Measurements from ENCODE around the gene ATP4B. TPM values are rescaled to one million over a fixed set of nuclear protein-coding genes. Genes with fewer than 3 reads are reported as not detected.

Gene ATP4B
- total RNA-seq (2021; ENCODE audit: unreplicated experiment) (not detected), Bru-seq, nascent RNA (not detected), BruChase-seq, experiment 1, labeled RNA remaining after a 6-hour chase (not detected), BruChase-seq, experiment 2, labeled RNA remaining after a 2-hour chase (not detected)
- not detected in 2 replicates for polyA plus RNA-seq (2012)
- long read RNA-seq, result 0 reads

GRCh38 chr13:113657851-113658741, at the start of gene ATP4B:
ATP4B (minus strand) TSS chr13:113658198; CDS start chr13:113658144, 54 bp downstream.
- ChIA-PET RAD21 (ENCODE audit: low non-redundant PET in 1 of 2, low total read pairs in 2 of 2, uncharacterized antibody in 2 of 2, unreplicated experiment in 2 of 2) (no interaction called here), POLR2A (no interaction called here), CTCF (no interaction called here)
- no peaks in the 10 kb centered on the region for H4K20me1 ChIP-seq (ENCODE audit: insufficient read depth)
- intact Hi-C loops (cut with micrococcal nuclease), result no loop called here
- no peaks in the 10 kb centered on the region for H3K4me1 ChIP-seq (ENCODE audit: control insufficient read depth in 1 of 2, insufficient read depth in 2 of 2, low read length in 2 of 2)
- no peak within 1 kb of the TSS for H3K4me2 ChIP-seq (ENCODE audit: low read length)
- H3K27ac ChIP-seq (ENCODE audit: low read depth, low read length), result no peak within 1 kb of the TSS
- no peak for TF ChIP-seq TCF7L2 (IDR thresholded peaks at IDR 0.05; ENCODE audit: borderline replicate concordance, extremely low read depth, insufficient read depth, insufficient read length)
- H3K4me3 ChIP-seq (replicated peaks in 1 of 2; ENCODE audit: low read depth in 1 of 2, low read length in 2 of 2), result no peak within 1 kb of the TSS
- H3K9ac ChIP-seq (ENCODE audit: low read length), result no peak within 1 kb of the TSS
- ATAC-seq (no peak), DNase-seq (ENCODE audit: low read depth, low spot score) (no peak)
- BruUV-seq (replicated peaks), result no TSS peak
- no peak within 1 kb of the TSS for H2AFZ ChIP-seq (ENCODE audit: low read depth, low read length, poor library complexity, severe bottlenecking)
- no peaks in the 10 kb centered on the region for H3K9me2 ChIP-seq (ENCODE audit: insufficient read depth)
- H3K27me3 ChIP-seq (ENCODE audit: insufficient read depth, low read length), result no peaks in the 10 kb centered on the region
- no peaks in the 10 kb centered on the region for H3K9me3 ChIP-seq (ENCODE audit: control insufficient read depth in 1 of 2, insufficient read depth in 1 of 2, low read depth in 1 of 2, low read length in 2 of 2)
- H3K79me2 ChIP-seq (ENCODE audit: insufficient read depth, low read length), result no peaks in the 10 kb centered on the region
- H3K36me3 ChIP-seq (ENCODE audit: control insufficient read depth in 1 of 2, insufficient read depth in 2 of 2, low read length in 2 of 2), result no peaks in the 10 kb centered on the region

GRCh38 chr13:113672002-113672651, 14.1 kb upstream of the ATP4B start:
- Histone ChIP-seq H3K36me3 (ENCODE audit: control insufficient read depth in 1 of 2, insufficient read depth in 2 of 2, low read length in 2 of 2) (no peaks in the 10 kb centered on the region), H3K4me1 (ENCODE audit: control insufficient read depth in 1 of 2, insufficient read depth in 2 of 2, low read length in 2 of 2) (no peaks in the 10 kb centered on the region), H3K4me3 (replicated peaks in 1 of 2; ENCODE audit: low read depth in 1 of 2, low read length in 2 of 2) (no peak overlapping the region), H3K4me2 (ENCODE audit: low read length) (no peak overlapping the region), H4K20me1 (ENCODE audit: insufficient read depth) (no peaks in the 10 kb centered on the region), H3K9me2 (ENCODE audit: insufficient read depth) (no peaks in the 10 kb centered on the region), H3K9ac (ENCODE audit: low read length) (no peak overlapping the region), H3K27ac (ENCODE audit: low read depth, low read length) (no peak overlapping the region), H3K9me3 (ENCODE audit: control insufficient read depth in 1 of 2, insufficient read depth in 1 of 2, low read depth in 1 of 2, low read length in 2 of 2) (no peaks in the 10 kb centered on the region; a peak in 1 of 4 replicates), H2AFZ (ENCODE audit: low read depth, low read length, poor library complexity, severe bottlenecking) (no peak overlapping the region), H3K27me3 (ENCODE audit: insufficient read depth, low read length) (no peaks in the 10 kb centered on the region), H3K79me2 (ENCODE audit: insufficient read depth, low read length) (no peaks in the 10 kb centered on the region)
- RAD21 ChIA-PET (ENCODE audit: low non-redundant PET in 1 of 2, low total read pairs in 2 of 2, uncharacterized antibody in 2 of 2, unreplicated experiment in 2 of 2), result no interaction called here
- no TSS peak for BruUV-seq (replicated peaks)
- DNase-seq (ENCODE audit: low read depth, low spot score) (no peak), ATAC-seq (no peak)
- no peak for TF ChIP-seq CBX3 (IDR thresholded peaks at IDR 0.05; ENCODE audit: low read depth)
- POLR2A ChIA-PET, result no interaction called here
- CTCF ChIA-PET, result no interaction called here
- intact Hi-C loops (cut with micrococcal nuclease), result no loop called here
